SHP77 (cell line): ENCODE measurements around the gene RPL31.
A peak's percentile ranks its signal among the peaks of the same experiment; 100 is the strongest.

ENCODE experiments used
- DNase-seq, 2 experiments: peaks; one replicate each; lab custom pipeline; 2025; lab: John Stamatoyannopoulos, UW

The RPL31 gene

GRCh38 chr2:100995309-100996075 lies 6.6 kb upstream of the RPL31 start:
- no peak for DNase-seq

- no peak for DNase-seq
Measured at GRCh38 chr2:100997509-100998234, 4.4 kb upstream of the RPL31 start.

GRCh38 chr2:100998235-100998573 lies 3.9 kb upstream of the RPL31 start:
- DNase-seq: no peak

GRCh38 chr2:100999995-101000394 lies 2.1 kb upstream of the RPL31 start:
- DNase-seq: no peak

- peak in 1 of 2 experiments; percentile 34 for DNase-seq
Measured at GRCh38 chr2:101002562-101003277, 631 bp downstream of the RPL31 start.

- DNase-seq: no peak
Measured at GRCh38 chr2:101003278-101003775, 1.2 kb downstream of the RPL31 start.

GRCh38 chr2:101004620-101005325 lies 2.7 kb downstream of the RPL31 start:
- no peak for DNase-seq

GRCh38 chr2:101006065-101006715 lies 4.1 kb downstream of the RPL31 start:
- DNase-seq: no peak

- DNase-seq: no peak
Measured at GRCh38 chr2:101007415-101008345, 5.6 kb downstream of the RPL31 start.

GRCh38 chr2:101011152-101011551 lies 9.1 kb downstream of the RPL31 start:
- DNase-seq: no peak

GRCh38 chr2:101012054-101012705 lies 10.1 kb downstream of the RPL31 start:
- no peak for DNase-seq

GRCh38 chr2:101012706-101013181 lies 10.7 kb downstream of the RPL31 start:
- DNase-seq: peak; percentile 5 to 12

- DNase-seq: no peak
Measured at GRCh38 chr2:101014264-101014857, 12.3 kb downstream of the RPL31 start.

GRCh38 chr2:101017371-101017770 lies 15.3 kb downstream of the RPL31 start:
- DNase-seq: no peak

GRCh38 chr2:101018934-101019333 lies 16.8 kb downstream of the RPL31 start:
- no peak for DNase-seq

GRCh38 chr2:101022221-101022620 lies 20.1 kb downstream of the RPL31 start:
- no peak for DNase-seq

- no peak for DNase-seq
Measured at GRCh38 chr2:101023327-101024107, 21.4 kb downstream of the RPL31 start.

GRCh38 chr2:101025561-101025960 lies 23.5 kb downstream of the RPL31 start:
- DNase-seq: no peak
